Upper lobe of left lung (tissue), 6 donors: ENCODE results near the gene SHE. TPM values are rescaled to one million over a fixed set of nuclear protein-coding genes. Genes with fewer than 3 reads are reported as not detected.
A peak's percentile ranks its signal among the peaks of the same experiment; 100 is the strongest.

Experiments used
- ATAC-seq, 2 donors: fragments of 200-7000 bp; cut with Tn5 transposase; one replicate each; pipeline ENCODE4 v1.9.1; 2022; ENCODE audit warnings: mild to moderate bottlenecking in 2 of 2, moderate library complexity in 2 of 2; ENCODE audit not compliant: low FRiP score in 2 of 2
- DNase-seq, 2 donors: peaks; one replicate each; pipeline ENCODE4 v3.0.0-alpha.2; 2019 to 2020
- H3K27ac ChIP-seq, 4 donors: fragments of 200-600 bp; sonication (generic); one replicate each; pipeline ENCODE4 v1.5.1; 2016 to 2019
- H3K27me3 ChIP-seq, 4 donors: fragments of 200-600 bp; sonication (generic); one replicate each; pipeline ENCODE4 v1.5.1; 2017 to 2019
- H3K36me3 ChIP-seq, 4 donors: fragments of 200-600 bp; sonication (generic); one replicate each; pipeline ENCODE4 v1.5.1; 2016 to 2019
- H3K4me1 ChIP-seq, 4 donors: fragments of 200-600 bp; sonication (generic); one replicate each; pipeline ENCODE4 v1.5.1; 2018 to 2019
- H3K4me3 ChIP-seq, 4 donors: fragments of 200-600 bp; sonication (generic); one replicate each; pipeline ENCODE4 v1.5.1; 2017 to 2019; ENCODE audit warnings: mild to moderate bottlenecking in 2 of 4, moderate library complexity in 1 of 4
- H3K9me3 ChIP-seq, 4 donors: fragments of 200-600 bp; sonication (generic); one replicate each; pipeline ENCODE4 v1.5.1; 2018 to 2019
- EP300 ChIP-seq, 4 donors: sonication (generic); formaldehyde crosslinking; IDR thresholded peaks; one replicate each; pipeline ENCODE4 v1.5.1; 2017; ENCODE audit warnings: antibody characterized with exemption in 4 of 4, control low read depth in 2 of 4
- POLR2A ChIP-seq, 4 donors: fragments of 450-650 bp; IDR thresholded peaks; one replicate each; pipeline ENCODE4 v1.5.1; 2016 to 2017; ENCODE audit warnings: antibody characterized with exemption in 4 of 4, mild to moderate bottlenecking in 2 of 4
- POLR2AphosphoS5 ChIP-seq, 2 donors: sonication (generic); formaldehyde crosslinking; IDR thresholded peaks; one replicate each; pipeline ENCODE4 v1.5.1; 2017; ENCODE audit warnings: antibody characterized with exemption in 2 of 2
- WGBS, 2 donors: methylation state at CpG; one replicate each; pipeline ENCODE4 v1.1.5; 2017 to 2018; 5-methylcytosine and 5-hydroxymethylcytosine counted together
- total RNA-seq, 6 donors: library from RNA; depleted of rRNA in 4 of 6; stranded (reverse); fragments of >200 nt in 4 of 6; gene quantifications; one replicate each; pipeline versions ENCODE4 v1.1.0 to v1.2.1, GENCODE V29; 2016 to 2021
- TF ChIP-seq, protein P1 (sequence below), 6 experiments: fragments of 450-650 bp in 4 of 6; fragments of 200-600 bp in 2 of 6; sonication (generic) in 2 of 6; IDR thresholded peaks; one replicate each; pipeline ENCODE4 v1.5.1; 2016 to 2019; ENCODE audit warnings: antibody characterized with exemption in 6 of 6
- donor health status: DM: no; HTN: no; CAD: no; lungs with moderate emphysema.
- donor health status: DM: no; HTN: yes; CAD: no; lungs with severe emphysema.

Gene SHE
- total RNA-seq, 6 donors from 2014 or later, result 25.8 to 55.4 (median 29.5) TPM

DNA sequence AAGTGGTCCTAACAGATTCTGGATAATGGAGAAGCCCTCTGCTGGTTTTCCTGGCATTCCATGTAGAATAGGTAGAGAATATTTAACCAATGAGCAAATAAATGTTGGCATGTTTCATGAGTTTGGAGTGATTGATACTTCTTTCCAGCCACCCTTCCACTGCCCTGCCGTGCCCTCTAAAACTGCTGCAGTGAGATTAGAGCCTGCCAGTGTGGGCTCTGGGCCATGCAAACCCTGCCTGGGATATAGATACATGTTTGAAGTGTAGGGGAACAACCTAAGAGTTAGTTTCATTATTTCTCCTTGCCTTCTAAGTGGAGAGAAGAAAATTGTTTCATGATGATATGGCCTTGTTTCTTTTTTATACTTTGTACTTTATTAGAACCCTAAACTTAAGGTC, 45.8 kb upstream of the SHE start:
- Histone ChIP-seq H3K4me1 (peaks cover 0 to 18% (median 13%) of the 10 kb centered on the region in 4 donors), H3K27me3 (no peaks in the 10 kb centered on the region), H3K4me3 (no peak overlapping the region), H3K27ac (peak overlapping the region in 2 of 4 donors; percentile 12 to 13), H3K36me3 (peaks cover 37 to 48% (median 41%) of the 10 kb centered on the region in 4 donors), H3K9me3 (no peaks in the 10 kb centered on the region)
- WGBS, 2 donors, result 14 to 19% methylated on average over 1 of the region's 1 CpG
- DNase-seq, result no peak
- TF ChIP-seq POLR2AphosphoS5 (IDR thresholded peaks at IDR 0.05) (no peak), EP300 (IDR thresholded peaks at IDR 0.05) (no peak), POLR2A (IDR thresholded peaks at IDR 0.05) (no peak)
- TF ChIP-seq, protein P1, sequence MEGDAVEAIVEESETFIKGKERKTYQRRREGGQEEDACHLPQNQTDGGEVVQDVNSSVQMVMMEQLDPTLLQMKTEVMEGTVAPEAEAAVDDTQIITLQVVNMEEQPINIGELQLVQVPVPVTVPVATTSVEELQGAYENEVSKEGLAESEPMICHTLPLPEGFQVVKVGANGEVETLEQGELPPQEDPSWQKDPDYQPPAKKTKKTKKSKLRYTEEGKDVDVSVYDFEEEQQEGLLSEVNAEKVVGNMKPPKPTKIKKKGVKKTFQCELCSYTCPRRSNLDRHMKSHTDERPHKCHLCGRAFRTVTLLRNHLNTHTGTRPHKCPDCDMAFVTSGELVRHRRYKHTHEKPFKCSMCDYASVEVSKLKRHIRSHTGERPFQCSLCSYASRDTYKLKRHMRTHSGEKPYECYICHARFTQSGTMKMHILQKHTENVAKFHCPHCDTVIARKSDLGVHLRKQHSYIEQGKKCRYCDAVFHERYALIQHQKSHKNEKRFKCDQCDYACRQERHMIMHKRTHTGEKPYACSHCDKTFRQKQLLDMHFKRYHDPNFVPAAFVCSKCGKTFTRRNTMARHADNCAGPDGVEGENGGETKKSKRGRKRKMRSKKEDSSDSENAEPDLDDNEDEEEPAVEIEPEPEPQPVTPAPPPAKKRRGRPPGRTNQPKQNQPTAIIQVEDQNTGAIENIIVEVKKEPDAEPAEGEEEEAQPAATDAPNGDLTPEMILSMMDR (IDR thresholded peaks at IDR 0.05), result no peak
- ATAC-seq, result no peak

DNA sequence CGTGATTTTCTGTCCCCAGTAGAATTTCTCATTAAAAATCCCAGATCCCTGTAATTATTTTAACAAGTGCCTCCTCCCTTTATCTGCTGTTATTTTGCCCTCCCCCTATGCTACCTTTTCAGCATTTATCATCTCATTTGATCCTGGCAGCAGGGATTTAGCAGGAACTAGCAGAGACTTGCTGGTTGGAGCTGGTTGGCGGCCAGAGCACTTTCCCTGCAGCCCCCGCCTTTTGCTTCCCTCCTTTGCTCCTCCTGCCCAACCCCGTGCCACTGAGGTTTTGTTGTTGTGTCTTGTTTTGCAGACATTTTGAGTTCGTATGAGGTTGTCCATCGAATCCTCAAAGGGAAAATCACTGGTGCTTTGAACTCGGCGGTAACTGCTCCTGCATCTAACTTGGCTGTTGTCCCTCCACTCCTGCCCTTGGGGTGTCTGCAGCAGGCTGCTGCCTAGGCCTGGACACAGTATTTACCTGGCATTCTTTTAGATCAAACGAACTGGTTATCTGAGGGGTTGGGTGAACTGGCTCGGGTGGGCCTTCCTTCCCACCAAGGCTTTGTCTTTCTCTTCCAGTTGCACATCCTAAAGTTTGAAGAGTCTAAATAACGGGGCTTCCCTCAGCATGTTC, 45.0 kb upstream of the SHE start:
- Histone ChIP-seq H3K36me3 (peaks cover 29 to 40% (median 33%) of the 10 kb centered on the region in 4 donors), H3K27ac (peak overlapping the region in 3 of 4 donors; percentile 1 to 13 (median 12)), H3K27me3 (no peaks in the 10 kb centered on the region), H3K4me3 (no peak overlapping the region), H3K4me1 (peaks cover 0 to 18% (median 13%) of the 10 kb centered on the region in 4 donors), H3K9me3 (no peaks in the 10 kb centered on the region)
- ATAC-seq, result no peak
- no peak for DNase-seq
- 75 to 79% methylated on average over 11 of the region's 11 CpGs for WGBS, 2 donors
- TF ChIP-seq POLR2A (IDR thresholded peaks at IDR 0.05) (no peak), EP300 (IDR thresholded peaks at IDR 0.05) (no peak), POLR2AphosphoS5 (IDR thresholded peaks at IDR 0.05) (no peak)
- TF ChIP-seq, protein P1 (IDR thresholded peaks at IDR 0.05), result no peak

DNA sequence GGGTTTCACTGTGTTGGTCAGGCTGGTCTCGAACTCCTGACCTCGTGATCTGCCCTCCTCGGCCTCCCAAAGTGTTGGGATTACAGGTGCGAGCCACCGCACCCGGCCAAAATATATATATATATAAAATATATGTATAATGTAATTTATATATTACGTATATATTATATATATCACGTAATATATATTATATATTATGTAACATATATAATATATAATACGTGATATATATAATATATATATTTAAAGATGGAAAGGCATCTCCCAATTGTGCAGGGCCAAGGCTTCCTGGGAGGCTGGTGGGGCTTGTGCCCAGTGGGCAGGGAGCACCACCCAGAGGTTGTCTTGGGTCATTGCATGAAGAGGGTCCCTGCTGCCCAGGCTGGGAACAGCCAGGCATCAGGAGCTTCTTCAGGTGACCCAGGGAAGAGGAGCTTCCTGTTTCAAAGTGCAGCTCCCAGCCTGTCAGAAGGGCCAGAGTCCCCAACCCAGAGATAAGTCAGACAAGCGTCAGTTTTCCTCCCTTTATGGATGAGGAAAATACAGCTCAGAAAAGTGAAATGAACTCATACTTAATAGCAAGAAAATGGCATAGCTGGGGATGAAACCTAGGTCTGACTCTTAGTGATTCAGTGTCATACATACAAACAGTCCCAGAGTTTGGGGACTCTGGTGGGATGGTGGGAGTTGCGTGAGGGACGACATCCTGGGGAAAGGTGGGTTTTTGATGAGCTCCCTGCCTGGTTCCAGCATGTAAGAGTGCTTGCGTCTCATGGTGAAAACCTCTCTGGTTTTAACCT, 44.3 kb upstream of the SHE start:
- peak in 1 of 2 donors; percentile 87 for ATAC-seq
- Histone ChIP-seq H3K9me3 (no peaks in the 10 kb centered on the region), H3K27me3 (no peaks in the 10 kb centered on the region), H3K4me1 (peaks cover 0 to 18% (median 13%) of the 10 kb centered on the region in 4 donors), H3K27ac (no peak overlapping the region), H3K36me3 (peaks cover 21 to 32% (median 25%) of the 10 kb centered on the region in 4 donors), H3K4me3 (no peak overlapping the region)
- peak in 1 of 2 donors; percentile 72 for DNase-seq
- WGBS, 2 donors, result 84% methylated on average over 13 of the region's 13 CpGs
- no peak for TF ChIP-seq EP300 (IDR thresholded peaks at IDR 0.05)
- TF ChIP-seq, protein P1 (IDR thresholded peaks at IDR 0.05), result peak; percentile 69 to 91 (median 82)

DNA sequence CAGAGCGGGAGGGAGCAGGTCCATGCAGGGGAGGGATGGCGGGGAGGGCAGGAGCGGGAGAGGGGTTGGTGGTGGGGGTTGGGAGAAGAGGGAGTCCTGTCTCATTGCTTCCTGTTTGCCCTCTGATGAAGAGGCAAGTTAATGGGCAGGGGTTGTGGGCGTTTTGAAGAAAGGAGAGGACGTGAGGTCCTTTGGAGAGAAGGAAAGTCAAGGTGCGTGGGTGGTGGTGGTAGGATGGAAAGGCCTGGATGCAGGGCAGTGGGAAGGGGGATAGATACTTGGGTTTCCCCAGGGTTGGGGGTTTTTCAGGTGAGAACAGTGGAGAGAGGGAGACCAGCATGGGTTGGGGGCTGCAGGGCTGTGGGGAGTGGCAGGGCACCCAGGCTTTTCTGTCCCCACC, 39.0 kb upstream of the SHE start:
- DNase-seq, result no peak
- no peak for ATAC-seq
- H3K4me3 ChIP-seq, result no peak overlapping the region
- H3K4me1 ChIP-seq, result peaks cover 0 to 3% (median 0%) of the 10 kb centered on the region in 4 donors
- no peak overlapping the region for H3K27ac ChIP-seq
- no peak for TF ChIP-seq POLR2A (IDR thresholded peaks at IDR 0.05)
- TF ChIP-seq POLR2AphosphoS5 (IDR thresholded peaks at IDR 0.05), result no peak
- TF ChIP-seq EP300 (IDR thresholded peaks at IDR 0.05), result no peak
- TF ChIP-seq, protein P1 (IDR thresholded peaks at IDR 0.05), result no peak
- no peaks in the 10 kb centered on the region for H3K27me3 ChIP-seq
- H3K9me3 ChIP-seq, result no peaks in the 10 kb centered on the region
- no peaks in the 10 kb centered on the region for H3K36me3 ChIP-seq
- WGBS, 2 donors, result 59 to 76% methylated on average over 6 of the region's 6 CpGs
